Activated T-helper 17 cell treated with anti-CD3 and anti-CD28 coated beads, Interleukin-2, amount 50 U/mL, for 72 hours (primary cell): ENCODE measurements around the gene DHDH. TPM values are rescaled to one million over a fixed set of nuclear protein-coding genes. Genes with fewer than 3 reads are reported as not detected.
A peak's percentile ranks its signal among the peaks of the same experiment; 100 is the strongest.
"Not testable (repeated sequence)": the region's sequence is repeated elsewhere in the genome, so short reads cannot be mapped to it uniquely, and the experiment has no call there.

Experiments
- ATAC-seq: fragments of 150-1000 bp; cut with Tn5 transposase; replicated peaks from 2 replicates; pipeline ENCODE4 v1.10.0; 2021; ENCODE audit warnings: mild to moderate bottlenecking, moderate library complexity
- H3K27ac Mint-ChIP-seq: one replicate; pipeline ENCODE4 v1.8.0; 2022; ENCODE audit warnings: mixed read lengths
- H3K27me3 Mint-ChIP-seq: one replicate; pipeline ENCODE4 v1.8.0; 2022; ENCODE audit warnings: mixed read lengths
- H3K36me3 Mint-ChIP-seq: one replicate; pipeline ENCODE4 v1.8.0; 2022; ENCODE audit warnings: low read depth, mild to moderate bottlenecking, mixed read lengths
- H3K4me1 Mint-ChIP-seq: one replicate; pipeline ENCODE4 v1.8.0; 2022; ENCODE audit warnings: mixed read lengths
- H3K4me3 Mint-ChIP-seq: one replicate; pipeline ENCODE4 v1.8.0; 2022; ENCODE audit warnings: mild to moderate bottlenecking, mixed read lengths
- H3K9me3 Mint-ChIP-seq: one replicate; pipeline ENCODE4 v1.8.0; 2022; ENCODE audit warnings: mixed read lengths
- total RNA-seq, 2 donors: library from RNA; stranded (reverse); gene quantifications; one replicate each; pipeline ENCODE4 v1.2.3, GENCODE V29; 2022

Gene DHDH
- total RNA-seq: 1 to 10 TPM; 1.2 to 3.8 TPM

GRCh38 chr19:48933382-48933932 lies at the start of gene DHDH:
Gene DHDH, plus strand, starts transcription at chr19:48933699. Its CDS starts 23 bp downstream, at chr19:48933722.
- Mint-ChIP-seq H3K27me3 (no peaks in the 10 kb centered on the region), H3K4me3 (peak within 1 kb of the TSS; percentile 92), H3K4me1 (peaks cover 10% of the 10 kb centered on the region), H3K27ac (peak within 1 kb of the TSS; percentile 81), H3K36me3 (no peaks in the 10 kb centered on the region), H3K9me3 (no peaks in the 10 kb centered on the region)
- peak; percentile 97 for ATAC-seq

- ATAC-seq: no peak
- H3K27ac Mint-ChIP-seq: no peak overlapping the region
Measured at GRCh38 chr19:48883726-48884125, 49.8 kb upstream of the DHDH start.

GRCh38 chr19:48887861-48888612 lies 45.5 kb upstream of the DHDH start:
- no peak for ATAC-seq
- no peaks in the 10 kb centered on the region for H3K36me3 Mint-ChIP-seq

More at GRCh38 chr19:48883726-48884125, 49.8 kb upstream of the DHDH start:
- Mint-ChIP-seq H3K36me3 (peaks cover 16% of the 10 kb centered on the region), H3K27me3 (no peaks in the 10 kb centered on the region), H3K9me3 (no peaks in the 10 kb centered on the region), H3K4me1 (no peaks in the 10 kb centered on the region), H3K4me3 (no peak overlapping the region)

GRCh38 chr19:48889496-48889895 lies 44.0 kb upstream of the DHDH start:
- H3K36me3 Mint-ChIP-seq, H3K27ac Mint-ChIP-seq, H3K27me3 Mint-ChIP-seq, H3K4me1 Mint-ChIP-seq, H3K9me3 Mint-ChIP-seq, H3K4me3 Mint-ChIP-seq, ATAC-seq: not testable (repeated sequence)

More at GRCh38 chr19:48887861-48888612, 45.5 kb upstream of the DHDH start:
- no peak overlapping the region for H3K27ac Mint-ChIP-seq
- no peaks in the 10 kb centered on the region for H3K4me1 Mint-ChIP-seq
- no peaks in the 10 kb centered on the region for H3K9me3 Mint-ChIP-seq
- no peak overlapping the region for H3K4me3 Mint-ChIP-seq
- peaks cover 4% of the 10 kb centered on the region for H3K27me3 Mint-ChIP-seq

GRCh38 chr19:48890551-48890950 lies 42.9 kb upstream of the DHDH start:
- no peaks in the 10 kb centered on the region for H3K4me1 Mint-ChIP-seq
- no peak overlapping the region for H3K27ac Mint-ChIP-seq
- no peaks in the 10 kb centered on the region for H3K36me3 Mint-ChIP-seq
- H3K27me3 Mint-ChIP-seq: peaks cover 10% of the 10 kb centered on the region
- H3K4me3 Mint-ChIP-seq: no peak overlapping the region
- ATAC-seq: no peak
- H3K9me3 Mint-ChIP-seq: no peaks in the 10 kb centered on the region

GRCh38 chr19:48895226-48895625 lies 38.3 kb upstream of the DHDH start:
- H3K4me3 Mint-ChIP-seq: no peak overlapping the region
- H3K36me3 Mint-ChIP-seq: peaks cover 5% of the 10 kb centered on the region
- H3K27me3 Mint-ChIP-seq: peaks cover 10% of the 10 kb centered on the region
- no peaks in the 10 kb centered on the region for H3K9me3 Mint-ChIP-seq
- no peak for ATAC-seq
- H3K27ac Mint-ChIP-seq: no peak overlapping the region
- H3K4me1 Mint-ChIP-seq: peaks cover 7% of the 10 kb centered on the region

GRCh38 chr19:48896191-48896720 lies 37.2 kb upstream of the DHDH start:
- Mint-ChIP-seq H3K9me3 (no peaks in the 10 kb centered on the region), H3K4me1 (peaks cover 8% of the 10 kb centered on the region), H3K27ac (no peak overlapping the region), H3K36me3 (peaks cover 14% of the 10 kb centered on the region), H3K27me3 (peaks cover 5% of the 10 kb centered on the region), H3K4me3 (peak overlapping the region; percentile 21)
- ATAC-seq: no peak

- ATAC-seq: no peak
- H3K4me3 Mint-ChIP-seq: no peak overlapping the region
- no peaks in the 10 kb centered on the region for H3K9me3 Mint-ChIP-seq
- peaks cover 5% of the 10 kb centered on the region for H3K27me3 Mint-ChIP-seq
- H3K36me3 Mint-ChIP-seq: peaks cover 22% of the 10 kb centered on the region
- H3K27ac Mint-ChIP-seq: no peak overlapping the region
- H3K4me1 Mint-ChIP-seq: peaks cover 12% of the 10 kb centered on the region
Measured at GRCh38 chr19:48897181-48897580, 36.3 kb upstream of the DHDH start.

GRCh38 chr19:48899386-48899749 lies 34.1 kb upstream of the DHDH start:
- Mint-ChIP-seq H3K36me3 (peaks cover 36% of the 10 kb centered on the region), H3K4me1 (peaks cover 18% of the 10 kb centered on the region), H3K4me3 (peak overlapping the region; percentile 96), H3K27ac (peak overlapping the region; percentile 98)
- not testable (repeated sequence) for ATAC-seq, H3K27me3 Mint-ChIP-seq, H3K9me3 Mint-ChIP-seq

GRCh38 chr19:48899781-48900476 lies 33.6 kb upstream of the DHDH start, which contains the start of gene NUCB1:
Gene NUCB1, plus strand, starts transcription at chr19:48900312. Its CDS starts 485 bp downstream, at chr19:48900797.
- H3K36me3 Mint-ChIP-seq: peaks cover 41% of the 10 kb centered on the region
- peaks cover under 1% of the 10 kb centered on the region for H3K27me3 Mint-ChIP-seq

GRCh38 chr19:48900477-48901406 lies 32.8 kb upstream of the DHDH start:
- peak overlapping the region; percentile 96 for H3K4me3 Mint-ChIP-seq
- H3K4me1 Mint-ChIP-seq: peaks cover 18% of the 10 kb centered on the region
- H3K27me3 Mint-ChIP-seq: no peaks in the 10 kb centered on the region
- no peak for ATAC-seq
- H3K27ac Mint-ChIP-seq: peak overlapping the region; percentile 98
- H3K36me3 Mint-ChIP-seq: peaks cover 49% of the 10 kb centered on the region
- H3K9me3 Mint-ChIP-seq: no peaks in the 10 kb centered on the region

More at GRCh38 chr19:48899781-48900476, 33.6 kb upstream of the DHDH start, which contains the start of gene NUCB1:
- peak within 1 kb of the TSS; percentile 98 for H3K27ac Mint-ChIP-seq
- H3K9me3 Mint-ChIP-seq: no peaks in the 10 kb centered on the region
- H3K4me1 Mint-ChIP-seq: peaks cover 18% of the 10 kb centered on the region
- peak; percentile 98 for ATAC-seq
- H3K4me3 Mint-ChIP-seq: peak within 1 kb of the TSS; percentile 96

- Mint-ChIP-seq H3K4me1 (peaks cover 18% of the 10 kb centered on the region), H3K4me3 (peak overlapping the region; percentile 96), H3K36me3 (peaks cover 65% of the 10 kb centered on the region)
- ATAC-seq, H3K27me3 Mint-ChIP-seq, H3K27ac Mint-ChIP-seq, H3K9me3 Mint-ChIP-seq: not testable (repeated sequence)
Measured at GRCh38 chr19:48902291-48902690, 31.2 kb upstream of the DHDH start.

GRCh38 chr19:48903788-48904187 lies 29.7 kb upstream of the DHDH start:
- H3K36me3 Mint-ChIP-seq: peaks cover 80% of the 10 kb centered on the region
- H3K27me3 Mint-ChIP-seq, H3K9me3 Mint-ChIP-seq, H3K4me3 Mint-ChIP-seq, ATAC-seq, H3K27ac Mint-ChIP-seq: not testable (repeated sequence)
- peaks cover 18% of the 10 kb centered on the region for H3K4me1 Mint-ChIP-seq

GRCh38 chr19:48905664-48906063 lies 27.8 kb upstream of the DHDH start:
- Mint-ChIP-seq H3K4me1 (peaks cover 10% of the 10 kb centered on the region), H3K4me3 (no peak overlapping the region), H3K27me3 (no peaks in the 10 kb centered on the region), H3K9me3 (no peaks in the 10 kb centered on the region), H3K36me3 (peaks cover 88% of the 10 kb centered on the region), H3K27ac (no peak overlapping the region)
- ATAC-seq: no peak
